Measurements from ENCODE around the gene FAM89B. TPM values are rescaled to one million over a fixed set of nuclear protein-coding genes. Genes with fewer than 3 reads are reported as not detected.

FAM89B gene
- total RNA-seq, 1 donor from 2014 or later = 184 TPM

- Mint-ChIP-seq H3K27ac (ENCODE audit: unreplicated experiment) (peak overlapping the region; percentile 68), H3K27me3 (ENCODE audit: unreplicated experiment) (peaks cover 18% of the 10 kb centered on the region), H3K4me1 (ENCODE audit: low read depth, unreplicated experiment) (peaks cover 12% of the 10 kb centered on the region), H3K4me3 (ENCODE audit: unreplicated experiment) (peak overlapping the region; percentile 96), H3K36me3 (ENCODE audit: unreplicated experiment) (no peaks in the 10 kb centered on the region), H3K9me3 (ENCODE audit: unreplicated experiment) (peaks cover 17% of the 10 kb centered on the region)
- DNase-seq = peak; percentile 53
- no peak for TF ChIP-seq CTCF (IDR thresholded peaks at IDR 0.05; ENCODE audit: partially characterized antibody, unreplicated experiment)
Observed at GRCh38 chr11:65615950-65616574, 43.7 kb downstream of the FAM89B start.

DNA sequence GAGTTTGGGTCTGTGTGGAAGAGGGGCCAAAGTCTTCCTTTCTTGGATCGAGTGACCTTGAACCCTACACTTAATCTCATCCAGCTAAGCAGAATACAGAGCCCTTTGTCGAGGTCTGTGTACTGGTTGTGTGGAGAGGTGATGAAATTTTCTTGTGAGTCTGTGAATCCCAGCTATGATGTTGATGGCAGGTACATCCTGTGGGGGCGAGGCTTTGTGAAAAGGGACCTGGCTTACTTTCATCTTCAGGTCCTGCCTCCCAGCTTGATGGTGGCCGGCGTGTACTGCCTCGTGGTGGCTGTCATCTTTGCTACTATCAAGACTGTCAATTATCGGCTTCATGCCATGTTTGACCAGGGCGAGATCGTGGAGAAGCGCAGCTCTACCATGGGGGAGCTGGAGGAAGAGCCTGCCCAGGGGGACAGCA, 44.2 kb downstream of the FAM89B start:
- peak overlapping the region; percentile 96 for H3K4me3 Mint-ChIP-seq (ENCODE audit: unreplicated experiment)

GRCh38 chr11:65617136-65617850, 45.0 kb downstream of the FAM89B start:
- H3K4me1 Mint-ChIP-seq (ENCODE audit: low read depth, unreplicated experiment) = peaks cover 8% of the 10 kb centered on the region
- no peak for TF ChIP-seq CTCF (IDR thresholded peaks at IDR 0.05; ENCODE audit: partially characterized antibody, unreplicated experiment)
- H3K9me3 Mint-ChIP-seq (ENCODE audit: unreplicated experiment) = peaks cover 17% of the 10 kb centered on the region
- H3K27ac Mint-ChIP-seq (ENCODE audit: unreplicated experiment) = no peak overlapping the region
- DNase-seq = no peak
- H3K36me3 Mint-ChIP-seq (ENCODE audit: unreplicated experiment) = no peaks in the 10 kb centered on the region
- peaks cover 17% of the 10 kb centered on the region for H3K27me3 Mint-ChIP-seq (ENCODE audit: unreplicated experiment)
- peak overlapping the region; percentile 96 for H3K4me3 Mint-ChIP-seq (ENCODE audit: unreplicated experiment)

More for the DNA sequence above, 44.2 kb downstream of the FAM89B start:
- no peaks in the 10 kb centered on the region for H3K36me3 Mint-ChIP-seq (ENCODE audit: unreplicated experiment)
- H3K9me3 Mint-ChIP-seq (ENCODE audit: unreplicated experiment) = peaks cover 17% of the 10 kb centered on the region
- peak overlapping the region; percentile 68 for H3K27ac Mint-ChIP-seq (ENCODE audit: unreplicated experiment)
- H3K27me3 Mint-ChIP-seq (ENCODE audit: unreplicated experiment) = peaks cover 18% of the 10 kb centered on the region
- TF ChIP-seq CTCF (IDR thresholded peaks at IDR 0.05; ENCODE audit: partially characterized antibody, unreplicated experiment) = no peak
- no peak for DNase-seq
- peaks cover 12% of the 10 kb centered on the region for H3K4me1 Mint-ChIP-seq (ENCODE audit: low read depth, unreplicated experiment)

DNA sequence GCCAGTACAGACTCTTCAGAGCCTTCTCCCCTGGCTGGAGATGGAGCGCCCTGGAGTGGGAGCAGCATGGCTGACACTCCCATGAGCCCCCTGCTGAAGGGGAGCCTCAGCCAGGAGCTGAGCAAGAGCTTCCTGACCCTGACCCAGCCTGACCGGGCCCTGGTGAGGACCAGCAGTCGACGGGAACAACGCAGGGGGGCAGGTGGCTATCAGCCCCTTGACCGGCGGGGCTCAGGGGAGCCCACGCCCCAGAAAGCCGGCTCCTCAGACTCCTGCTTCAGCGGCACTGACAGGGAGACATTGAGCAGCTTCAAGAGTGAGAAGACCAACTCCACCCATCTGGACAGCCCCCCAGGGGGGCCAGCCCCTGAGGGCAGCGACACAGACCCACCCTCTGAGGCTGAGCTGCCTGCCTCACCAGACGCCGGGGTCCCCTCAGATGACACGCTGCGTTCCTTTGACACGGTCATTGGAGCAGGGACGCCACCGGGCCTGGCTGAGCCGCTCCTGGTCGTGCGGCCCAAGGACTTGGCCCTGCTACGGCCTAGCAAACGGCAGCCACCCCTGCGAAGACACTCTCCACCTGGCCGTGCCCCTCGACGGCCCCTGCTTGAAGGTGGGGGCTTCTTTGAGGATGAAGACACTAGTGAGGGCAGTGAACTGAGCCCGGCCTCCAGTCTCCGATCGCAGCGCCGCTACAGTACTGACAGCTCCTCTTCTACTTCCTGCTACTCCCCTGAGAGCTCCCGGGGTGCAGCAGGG, 45.8 kb downstream of the FAM89B start:
- Mint-ChIP-seq H3K27ac (ENCODE audit: unreplicated experiment) (no peak overlapping the region), H3K36me3 (ENCODE audit: unreplicated experiment) (no peaks in the 10 kb centered on the region), H3K4me3 (ENCODE audit: unreplicated experiment) (no peak overlapping the region), H3K9me3 (ENCODE audit: unreplicated experiment) (peaks cover 14% of the 10 kb centered on the region), H3K4me1 (ENCODE audit: low read depth, unreplicated experiment) (peaks cover 6% of the 10 kb centered on the region), H3K27me3 (ENCODE audit: unreplicated experiment) (peaks cover 17% of the 10 kb centered on the region)
- DNase-seq = no peak
- TF ChIP-seq CTCF (IDR thresholded peaks at IDR 0.05; ENCODE audit: partially characterized antibody, unreplicated experiment) = no peak

All from glutamatergic neuron (in vitro differentiated cells).